Retinal pigment epithelial cell (primary cell): ENCODE results near the gene SLC26A4.

Experiments used
- DNase-seq: peaks from one replicate; pipeline ENCODE4 v3.0.0-alpha.2; 2010; ENCODE audit warnings: low read depth
- H3K4me3 ChIP-seq: 2 replicates; pipeline ENCODE4 v1.5.1; 2011; ENCODE audit warnings: mild to moderate bottlenecking, low read length, control low read depth, moderate library complexity
- TF ChIP-seq, protein P1 (sequence below): conservative IDR thresholded peaks from 2 replicates; pipeline ENCODE4 v1.5.1; 2011; ENCODE audit warnings: low read depth, low read length, control low read depth, inconsistent platforms

SLC26A4 gene

GRCh38 chr7:107660381-107661080 is at the start of gene SLC26A4:
Gene SLC26A4 (plus strand): TSS chr7:107660828. CDS start chr7:107661642, 814 bp downstream.
- TF ChIP-seq, protein P1, sequence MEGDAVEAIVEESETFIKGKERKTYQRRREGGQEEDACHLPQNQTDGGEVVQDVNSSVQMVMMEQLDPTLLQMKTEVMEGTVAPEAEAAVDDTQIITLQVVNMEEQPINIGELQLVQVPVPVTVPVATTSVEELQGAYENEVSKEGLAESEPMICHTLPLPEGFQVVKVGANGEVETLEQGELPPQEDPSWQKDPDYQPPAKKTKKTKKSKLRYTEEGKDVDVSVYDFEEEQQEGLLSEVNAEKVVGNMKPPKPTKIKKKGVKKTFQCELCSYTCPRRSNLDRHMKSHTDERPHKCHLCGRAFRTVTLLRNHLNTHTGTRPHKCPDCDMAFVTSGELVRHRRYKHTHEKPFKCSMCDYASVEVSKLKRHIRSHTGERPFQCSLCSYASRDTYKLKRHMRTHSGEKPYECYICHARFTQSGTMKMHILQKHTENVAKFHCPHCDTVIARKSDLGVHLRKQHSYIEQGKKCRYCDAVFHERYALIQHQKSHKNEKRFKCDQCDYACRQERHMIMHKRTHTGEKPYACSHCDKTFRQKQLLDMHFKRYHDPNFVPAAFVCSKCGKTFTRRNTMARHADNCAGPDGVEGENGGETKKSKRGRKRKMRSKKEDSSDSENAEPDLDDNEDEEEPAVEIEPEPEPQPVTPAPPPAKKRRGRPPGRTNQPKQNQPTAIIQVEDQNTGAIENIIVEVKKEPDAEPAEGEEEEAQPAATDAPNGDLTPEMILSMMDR, result no peak
- H3K4me3 ChIP-seq, result peak within 1 kb of the TSS; percentile 52
- no peak for DNase-seq

DNA sequence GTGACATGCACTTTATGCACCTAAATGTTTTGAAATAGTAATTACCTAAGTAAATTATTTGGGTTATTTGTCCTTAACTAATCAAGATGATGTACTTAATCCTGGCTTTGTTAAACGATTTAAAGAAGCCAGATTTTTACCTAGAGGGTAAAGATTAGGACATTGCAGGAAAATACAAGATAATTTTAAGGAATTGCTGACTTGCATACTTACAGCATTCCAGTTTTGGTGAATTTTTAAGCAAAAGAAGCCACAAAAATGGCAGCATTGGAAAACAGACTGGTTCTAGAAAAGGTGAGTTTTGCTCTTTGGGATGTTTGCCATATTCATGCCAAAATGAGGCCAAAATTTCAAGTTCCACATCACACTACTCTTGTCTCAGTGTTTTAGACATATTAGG is 47.2 kb upstream of the SLC26A4 start:
- H3K4me3 ChIP-seq, result no peak overlapping the region
- TF ChIP-seq, protein P1, result no peak
- no peak for DNase-seq

DNA sequence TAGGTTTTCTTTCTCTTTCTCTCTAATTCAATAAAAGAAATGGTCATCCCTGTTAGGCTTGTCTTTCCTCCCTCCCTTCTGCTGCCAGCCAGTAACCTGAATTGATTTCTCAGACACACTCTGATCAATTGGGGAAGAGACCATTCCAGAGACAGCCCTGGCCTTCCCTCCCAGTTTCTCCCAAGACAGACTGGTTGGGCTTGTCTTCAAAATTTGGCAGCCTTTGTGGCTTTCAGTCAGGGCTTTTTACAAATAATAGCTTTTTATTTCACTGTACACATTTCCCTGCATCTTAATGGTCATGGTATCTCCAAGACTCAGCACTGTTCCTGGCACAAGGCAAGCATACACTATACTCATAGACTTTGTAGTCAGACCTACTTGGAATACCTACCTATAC is 46.7 kb upstream of the SLC26A4 start:
- no peak for DNase-seq
- TF ChIP-seq, protein P1, result no peak

DNA sequence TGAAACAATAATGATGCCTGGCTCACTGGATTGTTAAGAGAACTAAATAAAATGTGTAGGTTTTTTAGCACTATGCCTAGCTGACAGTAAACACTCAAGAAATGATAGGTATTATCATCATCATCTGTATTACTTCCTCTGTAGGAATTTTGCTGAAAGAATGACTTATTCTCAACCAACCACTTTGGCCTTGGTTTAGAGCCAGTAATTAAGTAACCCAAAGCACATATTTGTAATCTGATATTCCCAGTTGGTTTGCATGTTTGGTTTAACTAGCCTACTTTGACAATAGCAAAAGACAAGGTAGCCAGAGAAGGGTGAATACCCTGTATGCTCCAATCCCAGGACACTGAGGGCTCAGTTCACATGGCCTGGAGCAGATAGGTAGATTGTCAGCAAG is 46.2 kb upstream of the SLC26A4 start:
- DNase-seq, result no peak
- TF ChIP-seq, protein P1, result no peak
- H3K4me3 ChIP-seq, result no peak overlapping the region

More for the DNA sequence above, 46.7 kb upstream of the SLC26A4 start:
- H3K4me3 ChIP-seq, result no peak overlapping the region

DNA sequence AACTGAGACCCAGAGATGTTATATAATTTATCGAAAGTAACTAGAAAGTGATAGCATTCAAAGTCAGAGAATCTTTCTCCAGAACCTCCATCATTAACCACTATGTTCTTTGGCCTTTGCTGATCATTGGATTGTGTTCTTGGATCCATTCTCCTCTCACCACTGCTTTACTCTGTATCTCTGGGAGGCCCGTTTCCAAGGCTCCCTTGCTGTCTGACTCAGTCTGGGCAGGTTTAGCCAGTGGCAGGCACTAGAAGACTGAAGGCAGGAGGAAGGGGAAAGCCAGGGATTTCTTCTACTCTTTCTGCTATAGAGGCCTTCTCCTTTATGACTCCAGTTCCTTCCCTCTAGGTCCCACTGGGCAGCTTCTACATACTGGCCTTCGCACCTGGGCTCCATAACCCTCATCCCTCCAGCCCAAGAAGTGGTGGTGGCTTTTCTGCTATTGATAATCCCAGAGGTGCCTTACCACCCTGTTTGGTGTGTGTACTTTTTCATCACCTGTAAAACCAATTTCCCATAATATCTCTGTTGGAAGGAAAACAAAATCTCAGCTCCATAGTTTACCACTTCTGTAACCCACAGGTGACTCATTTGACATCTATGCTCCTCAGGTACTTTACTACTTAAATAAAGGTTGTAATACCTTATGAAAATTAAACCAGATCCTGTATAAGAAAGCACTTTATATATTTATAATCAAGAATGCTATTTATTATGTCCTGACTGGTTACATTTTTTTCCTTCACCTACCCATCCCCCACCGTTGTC is 44.5 kb upstream of the SLC26A4 start:
- no peak overlapping the region for H3K4me3 ChIP-seq
- TF ChIP-seq, protein P1, result no peak
- no peak for DNase-seq

DNA sequence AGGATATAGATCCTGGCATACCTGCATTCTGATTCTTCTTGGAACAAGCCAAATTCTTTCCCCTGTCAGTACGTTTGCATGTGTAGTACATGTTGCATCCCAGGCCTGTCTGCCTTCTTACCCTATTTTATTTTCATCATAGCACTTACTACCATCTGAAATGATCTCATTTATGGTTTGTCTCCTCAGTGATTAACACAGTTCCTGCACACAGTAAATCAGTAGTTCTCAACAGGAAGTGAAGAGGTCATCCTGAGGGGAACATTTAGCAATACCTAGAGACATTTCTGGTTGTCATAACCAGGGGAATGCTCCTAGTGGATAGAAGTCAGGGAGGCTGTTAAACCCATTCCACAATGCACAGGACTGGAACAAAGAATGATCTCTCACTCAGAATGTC is 38.2 kb upstream of the SLC26A4 start:
- H3K4me3 ChIP-seq, result no peak overlapping the region
- TF ChIP-seq, protein P1, result no peak
- peak; percentile 10 for DNase-seq
